Measurements from ENCODE around the gene ECI2.

The ECI2 gene

GRCh38 chr6:4067673-4068072 is 67.7 kb downstream of the ECI2 start:
- Mint-ChIP-seq H3K27ac (peak overlapping the region; percentile 28), H3K9me3 (no peaks in the 10 kb centered on the region), H3K4me1 (no peaks in the 10 kb centered on the region), H3K27me3 (no peaks in the 10 kb centered on the region), H3K4me3 (no peak overlapping the region), H3K36me3 (peaks cover 14% of the 10 kb centered on the region)
- ATAC-seq (ENCODE audit: low read depth) (no peak), DNase-seq (ENCODE audit: low spot score in 2 of 2) (no peak)

- Mint-ChIP-seq H3K36me3 (peaks cover 14% of the 10 kb centered on the region), H3K4me3 (no peak overlapping the region), H3K9me3 (no peaks in the 10 kb centered on the region), H3K27ac (peak overlapping the region; percentile 37), H3K27me3 (no peaks in the 10 kb centered on the region), H3K4me1 (no peaks in the 10 kb centered on the region)
- DNase-seq (ENCODE audit: low spot score in 2 of 2) = no peak
- ATAC-seq (ENCODE audit: low read depth) = no peak
These were observed 69.2 kb downstream of the ECI2 start for GRCh38 chr6:4066029-4066755.

Measured in memory B cell (primary cell).